Stimulated activated naive CD4-positive, alpha-beta T cell (primary cell): Measurements from ENCODE around the gene SAMD5.
"Not testable (repeated sequence)": the region's sequence is repeated elsewhere in the genome, so short reads cannot be mapped to it uniquely, and the experiment has no call there.

ENCODE experiments used
- DNase-seq, 6 experiments: peaks; one replicate each; lab custom pipeline; 2025; lab: John Stamatoyannopoulos, UW

SAMD5 gene

GRCh38 chr6:147528511-147529145, 20.1 kb downstream of the SAMD5 start:
- no peak for DNase-seq

GRCh38 chr6:147530132-147531060, 21.9 kb downstream of the SAMD5 start:
- DNase-seq = peak in 1 of 6 experiments; percentile 2

- DNase-seq = no peak
Measured at GRCh38 chr6:147531321-147531720, 22.8 kb downstream of the SAMD5 start.

- no peak for DNase-seq
Measured at GRCh38 chr6:147534116-147534860, 25.8 kb downstream of the SAMD5 start.

- DNase-seq = no peak
Measured at GRCh38 chr6:147538821-147539220, 30.3 kb downstream of the SAMD5 start.

GRCh38 chr6:147540075-147540474, 31.6 kb downstream of the SAMD5 start:
- no peak for DNase-seq

- DNase-seq = not testable (repeated sequence)
Measured at GRCh38 chr6:147542436-147542835, 33.9 kb downstream of the SAMD5 start.

- no peak for DNase-seq
Measured at GRCh38 chr6:147544420-147544819, 35.9 kb downstream of the SAMD5 start.

- DNase-seq = no peak
Measured at GRCh38 chr6:147546501-147547368, 38.2 kb downstream of the SAMD5 start.

GRCh38 chr6:147547369-147547902, 38.9 kb downstream of the SAMD5 start:
- DNase-seq = no peak

- no peak for DNase-seq
Measured at GRCh38 chr6:147548921-147549475, 40.5 kb downstream of the SAMD5 start.

- no peak for DNase-seq
Measured at GRCh38 chr6:147549531-147549930, 41.0 kb downstream of the SAMD5 start.

- no peak for DNase-seq
Measured at GRCh38 chr6:147551976-147552375, 43.5 kb downstream of the SAMD5 start.

- DNase-seq = no peak
Measured at GRCh38 chr6:147553099-147553498, 44.6 kb downstream of the SAMD5 start.

GRCh38 chr6:147554281-147554680, 45.8 kb downstream of the SAMD5 start:
- no peak for DNase-seq

- no peak for DNase-seq
Measured at GRCh38 chr6:147559006-147559405, 50.5 kb downstream of the SAMD5 start.

GRCh38 chr6:147560670-147561069, 52.2 kb downstream of the SAMD5 start:
- DNase-seq = no peak

GRCh38 chr6:147561726-147562125, 53.2 kb downstream of the SAMD5 start:
- no peak for DNase-seq

GRCh38 chr6:147563472-147563871, 55.0 kb downstream of the SAMD5 start:
- DNase-seq = no peak

GRCh38 chr6:147564556-147564955, 56.1 kb downstream of the SAMD5 start:
- no peak for DNase-seq
